ENCODE measurements around the gene DTNBP1.

Gene DTNBP1

DNA sequence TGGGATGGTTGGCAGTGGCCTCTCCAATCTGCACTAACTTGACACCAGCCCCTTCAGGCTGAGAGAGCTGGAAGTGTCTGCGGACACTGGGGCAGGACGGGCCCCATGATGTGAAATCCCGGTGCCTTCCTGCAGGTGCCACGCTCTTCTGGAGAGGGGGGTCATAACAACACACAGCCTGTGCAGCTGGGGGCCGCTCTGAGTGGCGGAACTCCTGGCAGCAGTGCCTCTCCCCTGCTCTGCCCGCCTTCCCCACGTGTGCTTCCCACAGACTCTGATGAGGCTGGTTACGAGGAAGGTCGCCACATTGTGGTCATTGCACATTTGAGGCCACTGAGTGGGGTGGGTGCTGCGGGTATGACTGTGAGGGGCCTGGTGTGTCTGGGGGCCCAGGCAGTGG is 145.2 kb downstream of the DTNBP1 start:
- no peak for DNase-seq (ENCODE audit: extremely low read depth in 1 of 2, low read depth in 1 of 2)

DNA sequence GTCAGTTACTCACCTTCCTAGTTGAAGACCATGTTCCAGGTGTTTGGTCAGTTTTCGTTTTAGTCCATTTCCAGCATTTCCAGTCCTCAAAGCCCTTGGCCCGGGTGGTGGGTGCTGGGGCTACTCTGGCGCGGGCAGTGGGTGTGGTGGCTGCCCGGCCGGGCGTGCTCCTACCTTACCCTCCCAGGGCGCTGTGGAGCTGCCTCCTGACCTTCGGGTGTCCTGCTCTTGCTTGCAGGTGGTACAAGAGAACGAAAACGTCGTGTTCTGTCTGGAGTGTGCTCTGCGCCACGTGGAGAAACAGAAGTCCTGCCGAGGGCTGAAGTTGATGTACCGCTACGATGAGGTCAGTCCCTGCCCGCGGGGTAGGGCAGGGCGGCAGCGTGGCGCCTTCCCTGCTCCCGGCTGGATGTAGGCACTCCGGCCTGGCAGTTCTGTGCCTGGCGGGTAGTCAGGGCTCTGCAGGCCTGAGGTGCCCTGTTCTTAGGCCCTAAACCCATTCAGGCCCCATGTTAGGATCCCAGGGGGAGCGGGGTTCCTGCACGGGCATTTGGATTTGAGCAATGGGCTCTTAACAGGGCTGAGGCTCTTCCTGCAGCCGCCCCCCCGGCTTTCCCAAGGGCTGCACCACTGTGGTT is 145.8 kb downstream of the DTNBP1 start:
- DNase-seq (ENCODE audit: extremely low read depth in 1 of 2, low read depth in 1 of 2): no peak

GRCh38 chr6:15516378-15516777 is 146.4 kb downstream of the DTNBP1 start:
- DNase-seq (ENCODE audit: extremely low read depth in 1 of 2, low read depth in 1 of 2): no peak

- no peak for DNase-seq (ENCODE audit: extremely low read depth in 1 of 2, low read depth in 1 of 2)
Observed at GRCh38 chr6:15515660-15516375, 147.0 kb downstream of the DTNBP1 start.

DNA sequence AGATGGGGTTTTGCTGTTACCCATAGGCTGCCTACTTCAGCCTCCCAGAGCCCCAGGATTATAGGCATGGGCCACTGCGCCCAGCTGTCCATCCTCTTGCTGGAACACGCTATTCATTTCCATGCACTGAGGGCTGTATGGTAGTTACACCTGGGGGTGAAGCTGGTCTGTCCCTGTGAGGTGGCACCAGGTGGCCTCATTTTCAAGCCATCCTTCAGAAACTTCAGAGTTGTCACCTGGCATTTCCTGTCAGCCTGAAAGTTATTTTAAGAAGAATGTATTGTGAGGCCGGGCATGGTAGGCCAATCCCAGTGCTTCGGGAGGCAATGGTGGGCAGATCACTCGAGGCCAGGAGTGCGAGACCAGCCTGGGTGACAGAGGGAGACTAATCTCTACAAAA is 147.6 kb downstream of the DTNBP1 start:
- no peak for DNase-seq (ENCODE audit: extremely low read depth in 1 of 2, low read depth in 1 of 2)

DNA sequence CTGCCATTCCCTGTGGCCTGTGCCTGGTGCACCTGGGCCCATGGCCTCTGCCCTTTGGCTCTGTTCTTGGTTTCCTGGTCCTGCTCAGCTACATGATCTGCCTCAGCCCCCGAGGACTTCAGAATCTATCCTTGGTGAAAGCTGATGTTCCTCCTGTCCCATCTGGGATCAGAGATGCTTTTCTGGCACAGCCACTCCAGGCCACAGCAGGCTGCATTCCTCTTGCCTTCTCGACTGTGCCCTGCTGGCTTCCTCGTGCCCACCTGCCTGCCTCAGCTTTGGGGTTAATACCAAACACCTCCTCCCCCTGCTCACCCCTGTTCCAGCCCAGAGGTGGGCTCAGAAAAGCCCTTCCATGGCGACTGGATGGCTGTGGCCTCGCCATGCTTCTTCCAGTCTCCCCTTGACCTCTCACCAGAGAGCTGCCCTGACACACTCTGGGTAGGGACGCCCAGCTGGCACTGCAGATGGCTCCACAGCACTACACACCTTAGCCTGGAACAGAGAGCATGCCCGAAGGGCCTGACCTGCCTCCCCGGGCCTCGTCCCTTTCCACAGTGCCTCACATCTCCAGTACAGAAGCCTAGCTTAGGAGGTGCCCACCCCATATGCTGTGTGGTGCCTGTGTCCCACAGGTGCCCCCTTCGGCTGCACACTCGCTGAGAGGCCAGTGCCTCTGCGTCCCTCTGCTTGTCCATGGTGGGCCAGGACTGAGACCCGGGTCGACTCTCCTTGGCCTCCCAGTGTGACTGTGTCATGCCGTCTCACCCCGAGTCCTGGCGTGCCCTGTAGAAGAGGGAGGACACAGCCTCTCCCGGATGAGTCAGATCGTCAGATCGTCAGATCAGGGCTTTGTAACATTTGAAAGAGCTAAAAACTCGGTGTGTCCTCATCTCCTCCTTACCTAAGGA is 148.8 kb downstream of the DTNBP1 start:
- no peak for DNase-seq (ENCODE audit: extremely low read depth in 1 of 2, low read depth in 1 of 2)

DNA sequence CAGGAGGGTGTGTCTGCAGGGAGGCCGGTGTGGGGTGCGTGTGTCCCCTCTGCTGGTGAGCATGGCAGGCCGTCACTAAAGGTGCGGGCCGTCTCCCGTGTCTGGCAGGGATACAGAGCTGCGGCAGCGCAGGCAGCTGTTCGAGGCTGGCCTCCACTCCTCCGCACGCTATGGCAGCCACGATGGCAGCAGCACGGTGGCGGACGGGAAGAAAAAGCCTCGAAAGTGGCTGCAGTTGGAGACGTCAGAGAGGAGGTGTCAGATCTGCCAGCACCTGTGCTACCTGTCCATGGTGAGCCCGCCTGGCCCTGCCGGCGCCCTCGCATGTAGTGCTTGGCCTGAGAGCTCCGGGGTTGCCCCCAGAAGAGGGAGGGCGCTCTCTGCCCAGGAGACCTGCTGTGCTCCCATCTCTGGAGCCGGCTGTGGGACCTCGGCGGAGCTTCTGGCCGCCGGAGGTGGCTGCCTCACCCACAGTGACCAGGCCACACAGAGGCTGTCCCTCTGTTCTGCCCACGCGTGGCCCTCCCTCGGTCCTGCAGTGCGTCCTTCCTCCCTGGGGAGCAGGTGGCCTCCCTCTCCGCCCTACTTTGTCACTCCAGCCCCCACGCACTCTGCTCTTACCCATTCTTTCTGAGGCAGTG is 149.6 kb downstream of the DTNBP1 start:
- DNase-seq (ENCODE audit: extremely low read depth in 1 of 2, low read depth in 1 of 2): no peak

- DNase-seq (ENCODE audit: extremely low read depth in 1 of 2, low read depth in 1 of 2): no peak
Observed at GRCh38 chr6:15512721-15513120, 150.1 kb downstream of the DTNBP1 start.

GRCh38 chr6:15512126-15512525 is 150.7 kb downstream of the DTNBP1 start:
- no peak for DNase-seq (ENCODE audit: extremely low read depth in 1 of 2, low read depth in 1 of 2)

- DNase-seq (ENCODE audit: extremely low read depth in 1 of 2, low read depth in 1 of 2): no peak
Observed at GRCh38 chr6:15511248-15512125, 151.3 kb downstream of the DTNBP1 start.

GRCh38 chr6:15510536-15511247 is 152.1 kb downstream of the DTNBP1 start:
- DNase-seq (ENCODE audit: extremely low read depth in 1 of 2, low read depth in 1 of 2): no peak

- DNase-seq (ENCODE audit: extremely low read depth in 1 of 2, low read depth in 1 of 2): no peak
Observed at GRCh38 chr6:15510121-15510520, 152.7 kb downstream of the DTNBP1 start.

DNA sequence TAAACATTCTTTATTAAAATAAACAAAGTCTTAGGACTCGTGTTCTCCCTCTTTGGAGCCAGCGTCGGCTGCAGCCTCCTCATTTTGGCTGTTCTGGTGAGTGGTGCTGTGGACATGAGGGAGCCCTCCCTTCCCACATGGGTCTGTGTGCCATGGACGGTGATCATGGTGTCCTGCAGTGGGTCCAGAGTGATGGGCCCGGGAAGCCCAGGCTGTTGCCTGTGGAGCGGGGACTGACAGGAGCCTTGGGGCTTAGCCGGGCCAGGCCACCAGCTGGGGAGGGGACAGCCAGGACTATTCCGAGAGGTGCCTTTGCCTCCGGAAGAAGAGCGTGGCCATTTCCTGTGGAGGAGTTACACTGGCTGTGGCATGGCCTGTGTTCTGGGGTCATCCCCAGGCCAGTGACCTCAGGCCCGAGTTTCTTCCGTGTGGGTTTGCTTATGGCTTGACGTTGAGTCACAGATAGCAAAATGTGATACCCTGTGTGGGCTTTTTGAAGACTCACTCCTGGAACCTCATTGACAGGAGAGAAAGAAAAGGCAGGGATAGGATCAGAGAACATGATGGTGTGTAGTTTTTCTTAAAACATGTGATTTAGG is 153.4 kb downstream of the DTNBP1 start:
- no peak for DNase-seq (ENCODE audit: extremely low read depth in 1 of 2, low read depth in 1 of 2)

GRCh38 chr6:15508931-15509330 is 153.9 kb downstream of the DTNBP1 start:
- no peak for DNase-seq (ENCODE audit: extremely low read depth in 1 of 2, low read depth in 1 of 2)

- no peak for DNase-seq (ENCODE audit: extremely low read depth in 1 of 2, low read depth in 1 of 2)
Observed at GRCh38 chr6:15508441-15508871, 154.4 kb downstream of the DTNBP1 start.

DNA sequence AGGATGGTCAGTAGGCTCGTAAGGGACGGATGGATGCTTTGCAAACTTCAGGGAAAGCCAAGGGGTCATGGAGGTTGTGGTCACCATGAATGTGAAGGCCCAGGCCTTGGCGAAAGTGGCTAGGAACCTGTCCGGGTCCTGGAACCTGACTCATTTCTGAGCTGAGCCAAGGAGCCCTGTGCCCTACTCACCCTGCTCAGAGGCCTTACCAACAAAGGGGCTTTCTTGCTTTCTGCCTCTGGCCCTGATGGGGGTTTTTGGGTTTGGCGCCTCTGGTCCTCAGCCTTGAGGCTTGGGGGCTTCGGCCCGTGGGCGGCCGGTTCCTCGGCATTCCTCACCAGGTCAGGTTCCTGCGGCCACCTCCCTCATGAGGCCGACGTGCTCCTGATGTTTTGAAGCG is 155.1 kb downstream of the DTNBP1 start:
- DNase-seq (ENCODE audit: extremely low read depth in 1 of 2, low read depth in 1 of 2): no peak

DNA sequence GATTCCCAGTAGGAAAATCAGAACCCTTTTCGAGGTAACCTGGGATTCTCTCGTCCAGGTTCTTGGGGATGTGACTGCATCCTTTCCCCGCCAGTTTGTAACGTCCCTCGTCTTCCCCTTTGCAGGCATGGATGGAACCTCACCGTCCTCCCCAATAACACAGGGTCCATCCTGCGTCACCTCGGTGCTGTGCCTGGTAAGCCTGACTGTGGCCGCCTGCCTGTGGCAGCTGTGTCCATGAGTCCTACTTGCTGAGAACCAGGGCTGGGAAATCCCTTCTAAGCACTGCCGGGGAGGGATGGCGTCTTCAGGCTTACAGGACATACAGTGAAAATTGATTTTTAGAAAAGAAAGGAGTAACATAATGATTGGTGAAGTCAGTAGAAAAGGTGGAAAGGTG is 155.6 kb downstream of the DTNBP1 start:
- no peak for DNase-seq (ENCODE audit: extremely low read depth in 1 of 2, low read depth in 1 of 2)

DNA sequence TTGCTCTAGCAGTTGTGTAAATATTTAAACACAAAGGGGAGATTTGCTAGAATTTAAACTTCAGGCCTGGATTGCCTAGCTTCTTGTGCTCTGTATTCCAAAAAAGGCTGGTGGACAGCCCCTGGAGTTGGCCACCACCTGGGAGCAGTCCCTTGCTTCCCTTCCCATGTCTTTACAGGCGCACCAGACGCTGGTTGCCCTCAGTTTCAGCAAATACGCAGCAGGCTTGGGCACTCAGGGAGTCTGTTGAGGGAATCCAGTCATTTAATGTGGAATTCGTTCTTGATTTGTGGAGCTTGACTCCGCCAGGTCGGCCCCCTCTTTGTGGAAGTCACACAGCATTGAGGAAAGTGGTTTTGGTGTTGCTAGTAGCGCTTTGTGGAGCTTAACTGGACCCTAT is 156.8 kb downstream of the DTNBP1 start:
- no peak for DNase-seq (ENCODE audit: extremely low read depth in 1 of 2, low read depth in 1 of 2)

DNA sequence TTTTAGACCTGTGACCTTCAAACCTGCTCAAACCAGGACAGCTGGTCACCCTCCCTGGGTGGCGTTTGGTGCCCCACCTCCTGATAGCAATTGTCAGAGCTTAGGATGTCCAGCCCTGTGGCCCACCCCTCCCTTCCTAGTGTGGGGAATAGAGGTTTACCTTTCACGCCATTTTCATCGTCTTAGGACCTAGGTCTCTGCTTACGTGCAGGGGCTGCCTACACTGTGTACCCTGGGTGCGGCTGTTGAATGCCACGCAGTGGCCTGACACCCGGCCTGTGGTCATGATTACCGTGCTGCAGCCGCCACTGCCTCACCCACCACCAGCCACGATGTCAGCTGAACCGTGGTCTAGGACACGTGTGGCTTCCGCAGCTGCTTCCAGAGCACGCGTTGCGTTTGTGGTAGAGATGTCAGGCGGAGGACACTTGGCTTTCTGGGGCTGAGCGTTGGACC is 157.3 kb downstream of the DTNBP1 start:
- DNase-seq (ENCODE audit: extremely low read depth in 1 of 2, low read depth in 1 of 2): no peak

Measured in stimulated activated CD8-positive, alpha-beta memory T cell treated with anti-CD3 and anti-CD28 coated beads, Interleukin-7, amount 100 ng/mL, for 48 hours (primary cell).